Measurements from ENCODE around the gene IGFBP4. TPM values are rescaled to one million over a fixed set of nuclear protein-coding genes. Genes with fewer than 3 reads are reported as not detected.

IGFBP4 gene
- total and polyA plus RNA-seq, 11 donors: 103 to 342 (median 133) TPM

GRCh38 chr17:40479754-40480480, 36.7 kb downstream of the IGFBP4 start:
- H3K27ac ChIP-seq: peak overlapping the region in 1 of 12 donors; percentile 86
- ATAC-seq: no peak
- peaks cover 0 to 29% (median 7%) of the 10 kb centered on the region in 12 donors for H3K4me1 ChIP-seq
- TF ChIP-seq POLR2A (IDR thresholded peaks at IDR 0.05): no peak
- TF ChIP-seq CTCF (IDR thresholded peaks at IDR 0.05): no peak
- H3K36me3 ChIP-seq: no peaks in the 10 kb centered on the region
- DNase-seq: peak in 1 of 5 donors; percentile 1
- WGBS, 4 donors: 81 to 84% (median 83%) methylated on average over 7 to 9 of the region's 9 CpGs
- H3K9me3 ChIP-seq: no peaks in the 10 kb centered on the region
- no peaks in the 10 kb centered on the region for H3K27me3 ChIP-seq
- intact Hi-C loops (cut with DNase I): loop anchor here in 8 of 10 donors (2.0 to 5.0 kb wide), 8 partner anchors 38 to 118 kb away; partner anchors contain the start of genes GJD3 (in 1 of the 8) and IGFBP4 (in 1 of the 8)
- no peak overlapping the region for H3K4me3 ChIP-seq

- 45 to 72% (median 53%) methylated on average over 9 to 12 of the region's 12 CpGs for WGBS, 4 donors
- peak in 1 of 5 donors; percentile 51 for DNase-seq
- Histone ChIP-seq H3K27ac (peak overlapping the region in 1 of 12 donors; percentile 86), H3K9me3 (no peaks in the 10 kb centered on the region), H3K36me3 (no peaks in the 10 kb centered on the region), H3K4me3 (no peak overlapping the region), H3K27me3 (no peaks in the 10 kb centered on the region), H3K4me1 (peaks cover 0 to 31% (median 5%) of the 10 kb centered on the region in 12 donors)
- ATAC-seq: peak in 3 of 4 donors; percentile 20 to 60 (median 30)
- intact Hi-C loops (cut with DNase I): loop anchor here in 1 of 10 donors (5.0 kb wide), 1 partner anchor 52 kb away; no protein-coding TSS in a partner anchor
- TF ChIP-seq CTCF (IDR thresholded peaks at IDR 0.05) (no peak), POLR2A (IDR thresholded peaks at IDR 0.05) (no peak)
Measured at GRCh38 chr17:40480501-40481003, 37.3 kb downstream of the IGFBP4 start.

GRCh38 chr17:40481106-40481505, 37.9 kb downstream of the IGFBP4 start:
- TF ChIP-seq CTCF (IDR thresholded peaks at IDR 0.05): no peak
- TF ChIP-seq POLR2A (IDR thresholded peaks at IDR 0.05): no peak
- peak overlapping the region in 1 of 12 donors; percentile 86 for H3K27ac ChIP-seq
- no peaks in the 10 kb centered on the region for H3K36me3 ChIP-seq
- H3K4me1 ChIP-seq: peaks cover 0 to 32% (median under 1%) of the 10 kb centered on the region in 12 donors
- no peaks in the 10 kb centered on the region for H3K27me3 ChIP-seq
- no peaks in the 10 kb centered on the region for H3K9me3 ChIP-seq
- intact Hi-C loops (cut with DNase I): loop anchor here in 1 of 10 donors (5.0 kb wide), 1 partner anchor 51 kb away; no protein-coding TSS in a partner anchor
- WGBS, 4 donors: 90 to 92% (median 90%) methylated on average over 7 of the region's 7 CpGs
- no peak overlapping the region for H3K4me3 ChIP-seq
- peak in 1 of 5 donors; percentile 5 for DNase-seq
- no peak for ATAC-seq

- no peak for TF ChIP-seq CTCF (IDR thresholded peaks at IDR 0.05)
- TF ChIP-seq POLR2A (IDR thresholded peaks at IDR 0.05): no peak
- H3K4me1 ChIP-seq: peaks cover 0 to 44% (median 0%) of the 10 kb centered on the region in 12 donors
- DNase-seq: no peak
- ATAC-seq: no peak
- 82 to 88% (median 85%) methylated on average over 6 of the region's 6 CpGs for WGBS, 4 donors
- intact Hi-C loops (cut with DNase I): loop anchor here in 1 of 10 donors (5.0 kb wide), 1 partner anchor 50 kb away; no protein-coding TSS in a partner anchor
- H3K27me3 ChIP-seq: no peaks in the 10 kb centered on the region
- no peak overlapping the region for H3K4me3 ChIP-seq
- no peaks in the 10 kb centered on the region for H3K9me3 ChIP-seq
- no peaks in the 10 kb centered on the region for H3K36me3 ChIP-seq
- H3K27ac ChIP-seq: no peak overlapping the region
Measured at GRCh38 chr17:40482722-40483121, 39.5 kb downstream of the IGFBP4 start.

Data from heart left ventricle (tissue), 16 donors.